ENCODE results near the gene SAFB. TPM values are rescaled to one million over a fixed set of nuclear protein-coding genes. Genes with fewer than 3 reads are reported as not detected.

SAFB gene
- total RNA-seq, 2 donors from 2014 or later: 28.6 to 101 TPM

DNA sequence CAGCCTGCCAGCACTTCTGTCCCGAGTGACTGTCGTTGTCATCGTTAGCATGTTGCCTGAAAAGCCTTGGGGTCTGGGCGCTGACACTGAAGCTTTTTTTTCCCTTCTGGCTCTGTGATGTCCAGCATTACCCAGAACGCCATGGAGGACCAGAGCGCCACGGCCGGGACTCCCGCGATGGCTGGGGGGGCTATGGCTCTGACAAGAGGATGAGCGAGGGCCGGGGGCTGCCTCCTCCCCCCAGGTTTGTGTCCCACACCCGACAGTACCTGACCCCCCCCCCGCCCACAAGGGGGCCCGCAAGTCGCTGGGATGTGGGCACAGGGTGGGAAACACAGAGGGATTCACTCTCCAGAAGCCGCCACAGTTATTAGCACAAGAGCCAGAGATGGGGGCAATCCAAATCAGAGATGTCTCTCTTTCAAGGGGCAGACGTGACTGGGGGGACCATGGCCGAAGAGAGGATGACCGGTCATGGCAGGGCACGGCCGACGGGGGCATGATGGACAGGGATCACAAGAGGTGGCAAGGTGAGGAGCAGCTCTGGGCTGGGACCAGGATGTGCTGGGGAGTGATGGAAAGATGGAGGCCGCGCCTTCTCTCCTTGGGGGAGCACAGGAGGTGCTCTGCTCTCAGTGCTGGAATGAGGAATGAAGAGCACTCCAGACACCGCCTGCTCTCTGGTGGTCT, 44.2 kb downstream of the SAFB start:
- no peaks in the 10 kb centered on the region for H3K27me3 ChIP-seq (replicated peaks; ENCODE audit: insufficient read depth)
- no peak overlapping the region for H3K27ac ChIP-seq
- H3K4me1 ChIP-seq (ENCODE audit: control insufficient read depth in 1 of 2, low read depth in 2 of 2): no peaks in the 10 kb centered on the region
- H3K9me3 ChIP-seq: no peaks in the 10 kb centered on the region
- TF ChIP-seq, protein P1, sequence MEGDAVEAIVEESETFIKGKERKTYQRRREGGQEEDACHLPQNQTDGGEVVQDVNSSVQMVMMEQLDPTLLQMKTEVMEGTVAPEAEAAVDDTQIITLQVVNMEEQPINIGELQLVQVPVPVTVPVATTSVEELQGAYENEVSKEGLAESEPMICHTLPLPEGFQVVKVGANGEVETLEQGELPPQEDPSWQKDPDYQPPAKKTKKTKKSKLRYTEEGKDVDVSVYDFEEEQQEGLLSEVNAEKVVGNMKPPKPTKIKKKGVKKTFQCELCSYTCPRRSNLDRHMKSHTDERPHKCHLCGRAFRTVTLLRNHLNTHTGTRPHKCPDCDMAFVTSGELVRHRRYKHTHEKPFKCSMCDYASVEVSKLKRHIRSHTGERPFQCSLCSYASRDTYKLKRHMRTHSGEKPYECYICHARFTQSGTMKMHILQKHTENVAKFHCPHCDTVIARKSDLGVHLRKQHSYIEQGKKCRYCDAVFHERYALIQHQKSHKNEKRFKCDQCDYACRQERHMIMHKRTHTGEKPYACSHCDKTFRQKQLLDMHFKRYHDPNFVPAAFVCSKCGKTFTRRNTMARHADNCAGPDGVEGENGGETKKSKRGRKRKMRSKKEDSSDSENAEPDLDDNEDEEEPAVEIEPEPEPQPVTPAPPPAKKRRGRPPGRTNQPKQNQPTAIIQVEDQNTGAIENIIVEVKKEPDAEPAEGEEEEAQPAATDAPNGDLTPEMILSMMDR (IDR thresholded peaks at IDR 0.05): no peak
- DNase-seq (ENCODE audit: low spot score) (no peak), ATAC-seq (ENCODE audit: insufficient number of reproducible peaks, low FRiP score, low read depth) (no peak)
- H3K36me3 ChIP-seq: peaks cover 68% of the 10 kb centered on the region
- H3K4me3 ChIP-seq: no peak overlapping the region

DNA sequence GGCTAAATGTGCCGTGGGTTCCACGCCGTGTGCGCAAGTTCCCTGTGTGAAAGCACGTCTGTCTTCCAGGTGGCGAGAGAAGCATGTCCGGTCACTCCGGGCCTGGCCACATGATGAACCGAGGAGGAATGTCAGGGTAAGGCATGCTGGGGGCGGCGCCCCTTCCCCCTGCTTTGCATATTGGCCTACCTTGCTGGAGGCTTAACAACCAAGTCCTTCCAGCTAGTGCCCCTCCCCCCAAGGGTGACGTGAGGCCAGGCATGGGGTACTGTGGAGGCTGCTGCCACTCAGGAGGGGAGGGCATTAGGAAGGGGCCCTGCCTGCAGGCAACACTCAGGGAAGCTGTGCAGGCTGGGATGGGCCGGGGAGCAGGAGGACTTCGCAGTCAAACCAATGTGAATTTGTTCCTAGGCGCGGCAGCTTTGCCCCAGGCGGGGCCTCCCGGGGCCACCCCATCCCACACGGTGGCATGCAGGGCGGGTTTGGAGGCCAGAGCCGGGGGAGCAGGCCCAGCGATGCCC, 44.9 kb downstream of the SAFB start:
- Histone ChIP-seq H3K9me3 (no peaks in the 10 kb centered on the region), H3K27me3 (replicated peaks; ENCODE audit: insufficient read depth) (no peaks in the 10 kb centered on the region), H3K4me1 (ENCODE audit: control insufficient read depth in 1 of 2, low read depth in 2 of 2) (no peaks in the 10 kb centered on the region), H3K4me3 (no peak overlapping the region), H3K36me3 (peaks cover 60% of the 10 kb centered on the region), H3K27ac (no peak overlapping the region)
- ATAC-seq (ENCODE audit: insufficient number of reproducible peaks, low FRiP score, low read depth) (no peak), DNase-seq (ENCODE audit: low spot score) (no peak)
- TF ChIP-seq, protein P1 (IDR thresholded peaks at IDR 0.05): no peak

DNA sequence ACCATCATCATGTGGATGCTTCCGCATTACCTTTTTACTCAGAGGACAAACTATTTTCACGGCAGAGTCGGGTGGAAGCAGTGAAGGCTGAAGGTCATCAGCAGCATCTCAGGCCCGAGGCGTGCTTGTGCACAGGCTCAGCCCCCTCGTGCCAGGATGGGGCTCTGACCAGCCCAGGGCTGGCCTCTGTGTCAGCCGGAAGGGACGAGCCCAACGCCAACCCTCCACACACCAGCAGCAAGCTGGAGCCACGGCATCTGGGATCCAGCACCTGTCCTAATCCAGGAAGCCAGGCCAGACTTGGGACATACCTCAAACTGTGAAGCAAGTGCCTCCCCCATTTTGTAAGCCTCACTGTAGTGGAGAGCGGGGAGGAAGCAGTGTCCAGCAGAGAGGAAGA, 46.3 kb downstream of the SAFB start:
- ATAC-seq (ENCODE audit: insufficient number of reproducible peaks, low FRiP score, low read depth): no peak

DNA sequence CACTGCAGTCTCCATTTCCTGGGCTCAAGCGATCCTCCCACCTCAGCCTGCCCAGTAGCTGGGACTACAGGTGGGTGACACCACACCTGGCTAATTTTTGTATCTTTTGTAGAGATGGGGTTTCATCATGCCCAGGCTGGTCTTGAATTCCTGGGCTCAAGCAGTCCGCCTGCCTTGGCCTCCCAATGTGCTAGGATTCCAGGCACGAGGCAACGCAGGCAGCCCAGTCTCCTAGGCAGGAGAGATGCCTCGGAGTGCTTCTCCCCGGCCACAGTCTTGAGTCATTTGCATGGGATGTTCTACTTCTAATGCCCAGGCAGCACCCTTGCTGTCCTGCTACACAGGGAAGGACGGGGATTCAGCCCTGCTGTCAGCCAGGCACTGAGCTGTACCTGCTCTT, 48.7 kb downstream of the SAFB start:
- Histone ChIP-seq H3K27ac (no peak overlapping the region), H3K4me3 (no peak overlapping the region), H3K27me3 (replicated peaks; ENCODE audit: insufficient read depth) (no peaks in the 10 kb centered on the region), H3K36me3 (peaks cover 29% of the 10 kb centered on the region), H3K9me3 (no peaks in the 10 kb centered on the region), H3K4me1 (ENCODE audit: control insufficient read depth in 1 of 2, low read depth in 2 of 2) (no peaks in the 10 kb centered on the region)
- DNase-seq (ENCODE audit: low spot score) (no peak), ATAC-seq (ENCODE audit: insufficient number of reproducible peaks, low FRiP score, low read depth) (no peak)
- TF ChIP-seq, protein P1 (IDR thresholded peaks at IDR 0.05): no peak

More for the DNA sequence above, 46.3 kb downstream of the SAFB start:
- TF ChIP-seq, protein P1 (IDR thresholded peaks at IDR 0.05): no peak
- Histone ChIP-seq H3K4me1 (ENCODE audit: control insufficient read depth in 1 of 2, low read depth in 2 of 2) (no peaks in the 10 kb centered on the region), H3K27ac (no peak overlapping the region), H3K27me3 (replicated peaks; ENCODE audit: insufficient read depth) (no peaks in the 10 kb centered on the region), H3K4me3 (no peak overlapping the region), H3K9me3 (no peaks in the 10 kb centered on the region), H3K36me3 (peaks cover 46% of the 10 kb centered on the region)
- no peak for DNase-seq (ENCODE audit: low spot score)

DNA sequence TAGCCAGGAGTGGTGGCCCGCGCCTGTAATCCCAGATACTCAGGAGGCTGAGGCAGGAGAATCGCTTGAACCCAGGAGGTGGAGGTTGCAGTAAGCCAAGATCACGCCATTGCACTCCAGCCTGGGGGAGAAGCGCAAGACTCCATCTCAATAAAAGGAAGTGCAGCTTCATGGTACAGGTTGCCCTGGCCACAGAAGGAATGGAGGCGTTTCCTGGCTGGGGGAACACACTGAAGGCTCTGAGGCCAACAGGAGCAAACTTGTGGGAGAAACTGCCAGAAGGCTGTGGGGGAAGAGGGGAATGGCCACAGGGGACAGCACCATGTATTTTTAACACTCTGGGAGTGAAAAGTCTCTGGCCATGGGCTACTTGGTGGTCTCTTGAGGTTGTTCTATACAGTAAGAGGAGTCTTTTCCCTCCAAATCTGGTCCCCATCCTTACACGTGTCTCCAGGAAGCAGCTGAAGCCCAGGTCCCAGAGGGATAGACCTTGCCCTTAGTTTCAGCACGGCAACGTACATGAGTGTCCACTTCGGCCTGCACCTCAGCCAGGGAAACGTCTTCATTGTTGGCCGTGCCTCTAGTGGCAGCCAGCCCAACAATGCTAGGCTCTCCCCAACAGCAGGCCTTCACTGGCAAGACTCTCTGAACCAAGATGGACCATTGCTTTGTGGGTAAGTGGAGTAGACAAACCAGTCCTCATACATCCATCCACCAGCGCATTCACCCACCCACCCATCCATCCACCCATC, 50.0 kb downstream of the SAFB start:
- H3K4me3 ChIP-seq: no peak overlapping the region
- H3K36me3 ChIP-seq: peaks cover 16% of the 10 kb centered on the region
- no peaks in the 10 kb centered on the region for H3K27me3 ChIP-seq (replicated peaks; ENCODE audit: insufficient read depth)
- no peaks in the 10 kb centered on the region for H3K4me1 ChIP-seq (ENCODE audit: control insufficient read depth in 1 of 2, low read depth in 2 of 2)
- no peak for DNase-seq (ENCODE audit: low spot score)
- no peak for ATAC-seq (ENCODE audit: insufficient number of reproducible peaks, low FRiP score, low read depth)
- no peak overlapping the region for H3K27ac ChIP-seq
- H3K9me3 ChIP-seq: no peaks in the 10 kb centered on the region
- TF ChIP-seq, protein P1 (IDR thresholded peaks at IDR 0.05): no peak
